HepG2 (cell line): ENCODE data around the gene YIPF4. TPM values are rescaled to one million over a fixed set of nuclear protein-coding genes. Genes with fewer than 3 reads are reported as not detected.

Experiments
- AGO1 ChIP-seq: fragments of 200-400 bp; formaldehyde crosslinking; IDR thresholded peaks from 2 replicates; pipeline ENCODE4 v1.6.1; 2017; ENCODE audit warnings: mild to moderate bottlenecking, low read depth, low read length, moderate library complexity; ENCODE audit not compliant: poor library complexity, severe bottlenecking
- ERF ChIP-seq: IDR thresholded peaks from 2 replicates; pipeline ENCODE4 v1.6.1; 2018; ENCODE audit warnings: missing biosample characterization, missing genetic modification reagents
- GABPB1 ChIP-seq: IDR thresholded peaks from 2 replicates; pipeline ENCODE4 v1.6.1; 2016; ENCODE audit warnings: mild to moderate bottlenecking, missing genetic modification reagents, moderate library complexity, missing compliant biosample characterization
- GLI4 ChIP-seq: sonication (generic); formaldehyde crosslinking; IDR thresholded peaks from 2 replicates; pipeline ENCODE4 v1.5.1; 2020; ENCODE audit warnings: missing genetic modification reagents, mild to moderate bottlenecking, moderate library complexity, borderline replicate concordance
- HNRNPLL ChIP-seq: fragments of 200-400 bp; formaldehyde crosslinking; IDR thresholded peaks from 2 replicates; pipeline ENCODE4 v1.6.1; 2017; ENCODE audit warnings: mild to moderate bottlenecking, low read depth, low read length; ENCODE audit not compliant: poor library complexity, severe bottlenecking
- NFE2L1 ChIP-seq: sonication (generic); formaldehyde crosslinking; IDR thresholded peaks from 2 replicates; pipeline ENCODE4 v1.4.0; 2020; ENCODE audit warnings: missing genetic modification reagents, mild to moderate bottlenecking, borderline replicate concordance
- RFX1 ChIP-seq: fragments of 450-650 bp; IDR thresholded peaks from 2 replicates; pipeline ENCODE4 v1.6.1; 2017
- TAF1 ChIP-seq: sonication (generic); formaldehyde crosslinking; IDR thresholded peaks from 2 replicates; pipeline ENCODE4 v1.4.0; 2020; ENCODE audit warnings: missing genetic modification reagents
- TCF7 ChIP-seq: sonication (generic); IDR thresholded peaks from 2 replicates; pipeline ENCODE4 v1.6.1; 2016; ENCODE audit warnings: antibody characterized with exemption, low read depth
- TEAD2 ChIP-seq: sonication (generic); formaldehyde crosslinking; IDR thresholded peaks from 2 replicates; pipeline ENCODE4 v1.9.0; 2021; ENCODE audit warnings: missing genetic modification reagents
- TEAD3 ChIP-seq: optimal IDR thresholded peaks from 2 replicates; pipeline ENCODE3; 2016; ENCODE audit warnings: borderline replicate concordance
- ZNF30 ChIP-seq: sonication (generic); formaldehyde crosslinking; IDR thresholded peaks from 2 replicates; pipeline ENCODE4 v1.5.0; 2020; ENCODE audit warnings: mild to moderate bottlenecking, missing genetic modification reagents
- ZNF317 ChIP-seq: sonication (generic); formaldehyde crosslinking; IDR thresholded peaks from 2 replicates; pipeline ENCODE4 v1.5.0; 2020; ENCODE audit warnings: mild to moderate bottlenecking, missing genetic modification reagents
- ZNF44 ChIP-seq: sonication (generic); formaldehyde crosslinking; IDR thresholded peaks from 2 replicates; pipeline ENCODE4 v1.5.1; 2020; ENCODE audit warnings: mild to moderate bottlenecking, missing genetic modification reagents
- ZNF572 ChIP-seq: sonication (generic); formaldehyde crosslinking; IDR thresholded peaks from 2 replicates; pipeline ENCODE4 v1.5.1; 2020; ENCODE audit warnings: mild to moderate bottlenecking, missing genetic modification reagents
- ZSCAN9 ChIP-seq: IDR thresholded peaks from 2 replicates; pipeline ENCODE4 v1.6.1; 2016; ENCODE audit warnings: borderline replicate concordance
- polyA plus RNA-seq, 8 experiments: library from polyadenylated mRNA; depleted of rRNA in 3 of 8; stranded (reverse) in 7 of 8; unstranded in 1 of 8; fragments of >200 nt; fragmentation: Illumina TruSeq in 4 of 8; extraction: Trizol in 4 of 8; gene quantifications; 2 replicates each; pipeline versions ENCODE4 v1.2.1 to v1.2.3, GENCODE V29; 2011 to 2016; ENCODE audit warnings: low read depth in 4 of 8, missing spikeins in 1 of 8, mixed read lengths in 1 of 8; ENCODE audit not compliant: insufficient read depth in 1 of 8
- total RNA-seq, 5 experiments: library from RNA; depleted of rRNA; stranded (reverse); fragments of >200 nt; fragmentation: Illumina TruSeq; extraction: Trizol; gene quantifications; 2 replicates each; pipeline ENCODE4 v1.2.3, GENCODE V29; 2016; ENCODE audit warnings: low read depth in 1 of 5
- TF ChIP-seq, protein P1 (sequence below): sonication (generic); formaldehyde crosslinking; IDR thresholded peaks from 2 replicates; pipeline ENCODE4 v1.8.1; 2023; ENCODE audit warnings: missing genetic modification reagents, inconsistent platforms, borderline replicate concordance
- TF ChIP-seq, protein P2 (sequence below): sonication (generic); formaldehyde crosslinking; IDR thresholded peaks from 2 replicates; pipeline ENCODE4 v1.8.0; 2022; ENCODE audit warnings: mild to moderate bottlenecking, missing genetic modification reagents
- TF ChIP-seq, protein P3 (sequence below): sonication (generic); formaldehyde crosslinking; IDR thresholded peaks from 2 replicates; pipeline ENCODE4 v1.5.0; 2020; ENCODE audit warnings: missing genetic modification reagents
- TF ChIP-seq, protein P4 (sequence below), 2 experiments: sonication (generic) in 1 of 2; formaldehyde crosslinking in 1 of 2; IDR thresholded peaks; 2 replicates each; pipeline versions ENCODE4 v1.6.1 to v1.9.0; 2014 to 2022; ENCODE audit warnings: antibody characterized with exemption in 1 of 2, borderline replicate concordance in 1 of 2, inconsistent platforms in 1 of 2, low read depth in 1 of 2, missing genetic modification reagents in 1 of 2

YIPF4 gene
- total and polyA plus RNA-seq, 2 of the 13 experiments (the other 11 are each of a cell fraction or from before 2014, with no cell fraction given): 19.0 to 43.9 TPM

DNA sequence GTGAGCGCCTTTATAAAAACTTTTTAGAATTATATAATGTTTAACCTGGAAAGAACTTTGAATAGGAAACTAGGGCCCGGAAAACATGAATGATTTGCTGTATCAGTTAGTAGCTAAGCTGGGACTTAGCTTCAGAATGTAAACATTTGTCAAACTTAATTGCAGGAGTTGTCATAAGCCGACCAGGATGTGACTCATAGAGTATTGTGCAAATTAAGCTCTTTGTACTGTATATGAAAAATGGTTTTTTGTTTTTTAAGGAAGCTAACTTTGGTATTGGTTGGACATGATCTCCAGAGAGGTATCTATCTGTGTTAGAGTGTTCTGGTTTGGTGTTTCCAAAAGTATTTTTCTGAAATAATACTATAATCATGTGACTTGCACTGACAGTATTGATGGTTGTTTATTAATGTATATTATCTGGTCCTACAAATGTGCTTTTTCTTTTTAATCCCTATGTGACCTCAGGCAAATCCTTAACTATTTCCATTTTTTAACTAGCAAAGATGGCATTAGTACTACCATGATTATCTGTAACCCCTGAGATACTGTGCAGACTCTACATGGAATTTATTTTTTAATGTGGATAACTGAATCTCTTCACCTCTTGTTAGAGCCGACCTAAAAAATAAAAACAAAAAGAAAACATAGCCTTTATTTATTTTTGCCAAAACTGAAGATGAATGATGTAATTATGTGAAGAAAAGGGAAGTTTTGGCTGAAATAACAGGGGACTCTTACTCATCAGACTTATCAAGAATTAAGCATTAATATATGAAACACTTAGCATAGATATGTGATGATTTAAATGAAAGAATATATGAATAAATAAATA lies 11.7 kb downstream of the YIPF4 start (continued):
- TF ChIP-seq, protein P1, sequence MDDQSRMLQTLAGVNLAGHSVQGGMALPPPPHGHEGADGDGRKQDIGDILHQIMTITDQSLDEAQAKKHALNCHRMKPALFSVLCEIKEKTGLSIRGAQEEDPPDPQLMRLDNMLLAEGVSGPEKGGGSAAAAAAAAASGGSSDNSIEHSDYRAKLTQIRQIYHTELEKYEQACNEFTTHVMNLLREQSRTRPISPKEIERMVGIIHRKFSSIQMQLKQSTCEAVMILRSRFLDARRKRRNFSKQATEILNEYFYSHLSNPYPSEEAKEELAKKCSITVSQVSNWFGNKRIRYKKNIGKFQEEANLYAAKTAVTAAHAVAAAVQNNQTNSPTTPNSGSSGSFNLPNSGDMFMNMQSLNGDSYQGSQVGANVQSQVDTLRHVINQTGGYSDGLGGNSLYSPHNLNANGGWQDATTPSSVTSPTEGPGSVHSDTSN (CRISPR knock-in tag): no peak
- no peak for TF ChIP-seq GABPB1
- no peak for TF ChIP-seq ZNF44 (CRISPR knock-in tag)
- TF ChIP-seq AGO1: no peak
- 0 out of 2 replicates have a peak, but pooled peaks have one; percentile 26 for TF ChIP-seq TCF7
- TF ChIP-seq, protein P2, sequence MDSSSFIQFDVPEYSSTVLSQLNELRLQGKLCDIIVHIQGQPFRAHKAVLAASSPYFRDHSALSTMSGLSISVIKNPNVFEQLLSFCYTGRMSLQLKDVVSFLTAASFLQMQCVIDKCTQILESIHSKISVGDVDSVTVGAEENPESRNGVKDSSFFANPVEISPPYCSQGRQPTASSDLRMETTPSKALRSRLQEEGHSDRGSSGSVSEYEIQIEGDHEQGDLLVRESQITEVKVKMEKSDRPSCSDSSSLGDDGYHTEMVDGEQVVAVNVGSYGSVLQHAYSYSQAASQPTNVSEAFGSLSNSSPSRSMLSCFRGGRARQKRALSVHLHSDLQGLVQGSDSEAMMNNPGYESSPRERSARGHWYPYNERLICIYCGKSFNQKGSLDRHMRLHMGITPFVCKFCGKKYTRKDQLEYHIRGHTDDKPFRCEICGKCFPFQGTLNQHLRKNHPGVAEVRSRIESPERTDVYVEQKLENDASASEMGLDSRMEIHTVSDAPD (CRISPR knock-in tag): no peak
- no peak for TF ChIP-seq TAF1 (CRISPR knock-in tag)
- TF ChIP-seq ERF: peak; percentile 71
- TF ChIP-seq TEAD2 (CRISPR knock-in tag): no peak
- TF ChIP-seq ZSCAN9 (CRISPR knock-in tag): peak; percentile 70; the same call in 1 of the 2 replicates
- TF ChIP-seq, protein P3, sequence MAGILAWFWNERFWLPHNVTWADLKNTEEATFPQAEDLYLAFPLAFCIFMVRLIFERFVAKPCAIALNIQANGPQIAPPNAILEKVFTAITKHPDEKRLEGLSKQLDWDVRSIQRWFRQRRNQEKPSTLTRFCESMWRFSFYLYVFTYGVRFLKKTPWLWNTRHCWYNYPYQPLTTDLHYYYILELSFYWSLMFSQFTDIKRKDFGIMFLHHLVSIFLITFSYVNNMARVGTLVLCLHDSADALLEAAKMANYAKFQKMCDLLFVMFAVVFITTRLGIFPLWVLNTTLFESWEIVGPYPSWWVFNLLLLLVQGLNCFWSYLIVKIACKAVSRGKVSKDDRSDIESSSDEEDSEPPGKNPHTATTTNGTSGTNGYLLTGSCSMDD (CRISPR knock-in tag): no peak
- TF ChIP-seq ZNF30 (CRISPR knock-in tag): no peak
- TF ChIP-seq, protein P4, sequence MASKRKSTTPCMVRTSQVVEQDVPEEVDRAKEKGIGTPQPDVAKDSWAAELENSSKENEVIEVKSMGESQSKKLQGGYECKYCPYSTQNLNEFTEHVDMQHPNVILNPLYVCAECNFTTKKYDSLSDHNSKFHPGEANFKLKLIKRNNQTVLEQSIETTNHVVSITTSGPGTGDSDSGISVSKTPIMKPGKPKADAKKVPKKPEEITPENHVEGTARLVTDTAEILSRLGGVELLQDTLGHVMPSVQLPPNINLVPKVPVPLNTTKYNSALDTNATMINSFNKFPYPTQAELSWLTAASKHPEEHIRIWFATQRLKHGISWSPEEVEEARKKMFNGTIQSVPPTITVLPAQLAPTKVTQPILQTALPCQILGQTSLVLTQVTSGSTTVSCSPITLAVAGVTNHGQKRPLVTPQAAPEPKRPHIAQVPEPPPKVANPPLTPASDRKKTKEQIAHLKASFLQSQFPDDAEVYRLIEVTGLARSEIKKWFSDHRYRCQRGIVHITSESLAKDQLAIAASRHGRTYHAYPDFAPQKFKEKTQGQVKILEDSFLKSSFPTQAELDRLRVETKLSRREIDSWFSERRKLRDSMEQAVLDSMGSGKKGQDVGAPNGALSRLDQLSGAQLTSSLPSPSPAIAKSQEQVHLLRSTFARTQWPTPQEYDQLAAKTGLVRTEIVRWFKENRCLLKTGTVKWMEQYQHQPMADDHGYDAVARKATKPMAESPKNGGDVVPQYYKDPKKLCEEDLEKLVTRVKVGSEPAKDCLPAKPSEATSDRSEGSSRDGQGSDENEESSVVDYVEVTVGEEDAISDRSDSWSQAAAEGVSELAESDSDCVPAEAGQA (IDR thresholded peaks at IDR 0.05; ENCODE audit: low read depth): no peak
- TF ChIP-seq, protein P4 (CRISPR knock-in tag; IDR thresholded peaks at IDR 0.05; ENCODE audit: borderline replicate concordance): no peak; the same call in 1 of the 2 replicates
- TF ChIP-seq TEAD3 (CRISPR knock-in tag): peak; percentile 28
- no peak for TF ChIP-seq GLI4
- TF ChIP-seq ZNF572 (CRISPR knock-in tag): no peak
- no peak for TF ChIP-seq HNRNPLL
- TF ChIP-seq ZNF317 (CRISPR knock-in tag): no peak
- no peak for TF ChIP-seq NFE2L1 (CRISPR knock-in tag)
- no peak for TF ChIP-seq RFX1
